H9 (cell line): ENCODE measurements around the gene CLPX. TPM values are rescaled to one million over a fixed set of nuclear protein-coding genes. Genes with fewer than 3 reads are reported as not detected.

Experiments used
- DNase-seq: peaks from one replicate; pipeline ENCODE4 v3.0.0-alpha.2; 2017
- H2AFZ ChIP-seq: one replicate; pipeline ENCODE4 v1.6.1; 2013; ENCODE audit warnings: mild to moderate bottlenecking, low read length, control low read depth, moderate library complexity
- H2AK5ac ChIP-seq: 2 replicates; pipeline ENCODE4 v1.6.1; 2013; ENCODE audit warnings: low read length, control low read depth, mixed read lengths; ENCODE audit not compliant: insufficient read length
- H2BK120ac ChIP-seq: one replicate; pipeline ENCODE4 v1.6.1; 2013; ENCODE audit warnings: low read depth, mild to moderate bottlenecking, low read length, control low read depth, inconsistent platforms; ENCODE audit not compliant: poor library complexity, severe bottlenecking
- H2BK12ac ChIP-seq: 2 replicates; pipeline ENCODE4 v1.6.1; 2013; ENCODE audit warnings: low read length, control low read depth, mixed read lengths, low read depth; ENCODE audit not compliant: insufficient read length
- H2BK15ac ChIP-seq: 2 replicates; pipeline ENCODE4 v1.6.1; 2013; ENCODE audit warnings: low read depth, low read length, control low read depth
- H2BK20ac ChIP-seq: one replicate; pipeline ENCODE4 v1.6.1; 2013; ENCODE audit warnings: low read depth, mild to moderate bottlenecking, low read length, control low read depth, inconsistent platforms; ENCODE audit not compliant: poor library complexity, severe bottlenecking
- H2BK5ac ChIP-seq: 2 replicates; pipeline ENCODE4 v1.6.1; 2013; ENCODE audit warnings: low read length, control low read depth, mixed read lengths; ENCODE audit not compliant: insufficient read length
- H3K14ac ChIP-seq: 2 replicates; pipeline ENCODE4 v1.6.1; 2013; ENCODE audit warnings: low read length, control low read depth; ENCODE audit not compliant: insufficient read depth
- H3K18ac ChIP-seq: 2 replicates; pipeline ENCODE4 v1.6.1; 2013; ENCODE audit warnings: low read depth, mild to moderate bottlenecking, mixed read lengths, low read length, control low read depth; ENCODE audit not compliant: insufficient read length
- H3K23ac ChIP-seq: 2 replicates; pipeline ENCODE4 v1.6.1; 2013; ENCODE audit warnings: low read length, control low read depth, mixed read lengths, low read depth; ENCODE audit not compliant: insufficient read length
- H3K23me2 ChIP-seq: 2 replicates; pipeline ENCODE4 v1.6.1; 2013; ENCODE audit warnings: low read depth, mild to moderate bottlenecking, mixed read lengths, low read length, control low read depth; ENCODE audit not compliant: insufficient read length, poor library complexity, severe bottlenecking
- H3K27ac ChIP-seq: 2 replicates; pipeline ENCODE4 v1.5.1; 2013; ENCODE audit warnings: low read length, control low read depth, mixed read lengths, low read depth; ENCODE audit not compliant: insufficient read length
- H3K27me3 ChIP-seq: 2 replicates; pipeline ENCODE4 v1.6.1; 2013; ENCODE audit warnings: low read length, control low read depth, inconsistent platforms; ENCODE audit not compliant: insufficient read depth
- H3K4ac ChIP-seq: 2 replicates; pipeline ENCODE4 v1.6.1; 2013; ENCODE audit warnings: low read depth, mild to moderate bottlenecking, control low read depth, inconsistent platforms, low read length, moderate library complexity
- H3K4me1 ChIP-seq: 2 replicates; pipeline ENCODE4 v1.6.1; 2013; ENCODE audit warnings: low read length, control low read depth, inconsistent platforms; ENCODE audit not compliant: insufficient read depth
- H3K4me2 ChIP-seq: 2 replicates; pipeline ENCODE4 v1.6.1; 2013; ENCODE audit warnings: low read length, control low read depth, mixed read lengths; ENCODE audit not compliant: insufficient read length, insufficient read depth
- H3K56ac ChIP-seq: 2 replicates; pipeline ENCODE4 v1.6.1; 2013; ENCODE audit warnings: low read depth, mild to moderate bottlenecking, mixed read lengths, low read length, control low read depth; ENCODE audit not compliant: insufficient read length
- H3K79me1 ChIP-seq: 2 replicates; pipeline ENCODE4 v1.6.1; 2013; ENCODE audit warnings: low read depth, mild to moderate bottlenecking, moderate library complexity, low read length, control low read depth, inconsistent platforms; ENCODE audit not compliant: insufficient read depth, poor library complexity, severe bottlenecking
- H3K79me2 ChIP-seq: 2 replicates; pipeline ENCODE4 v1.6.1; 2013; ENCODE audit warnings: low read length, control low read depth, inconsistent platforms; ENCODE audit not compliant: insufficient read depth
- H3K9ac ChIP-seq: 2 replicates; pipeline ENCODE4 v1.6.1; 2013; ENCODE audit warnings: low read length, control low read depth, mixed read lengths; ENCODE audit not compliant: insufficient read length; ENCODE audit errors: extremely low read depth
- H3K9me3 ChIP-seq: one replicate; pipeline ENCODE4 v1.6.1; 2013; ENCODE audit warnings: low read depth, low read length, inconsistent platforms; ENCODE audit not compliant: control insufficient read depth
- H3T11ph ChIP-seq: one replicate; pipeline ENCODE4 v1.6.1; 2013; ENCODE audit warnings: mild to moderate bottlenecking, low read length, control low read depth, inconsistent platforms
- H4K20me1 ChIP-seq: one replicate; pipeline ENCODE4 v1.6.1; 2013; ENCODE audit not compliant: control insufficient read depth, insufficient read length, insufficient read depth
- H4K5ac ChIP-seq: 2 replicates; pipeline ENCODE4 v1.6.1; 2013; ENCODE audit warnings: low read depth, mild to moderate bottlenecking, mixed read lengths, low read length, control low read depth; ENCODE audit not compliant: insufficient read length
- H4K8ac ChIP-seq: replicated peaks from 2 replicates; pipeline ENCODE4 v1.6.1; 2013; ENCODE audit warnings: low read length, control low read depth, mixed read lengths, low read depth; ENCODE audit not compliant: insufficient read length
- H4K91ac ChIP-seq: 2 replicates; pipeline ENCODE4 v1.6.1; 2013; ENCODE audit warnings: low read depth, mild to moderate bottlenecking, moderate library complexity, mixed read lengths, low read length, control low read depth; ENCODE audit not compliant: insufficient read length
- H3K27ac Mint-ChIP-seq, 3 experiments: 2 replicates in 2 of 3; 3 replicates in 1 of 3; pipeline ENCODE4 v1.8.0; 2020 to 2021; ENCODE audit warnings: mixed read lengths in 3 of 3, mild to moderate bottlenecking in 1 of 3, moderate library complexity in 1 of 3
- H3K27me3 Mint-ChIP-seq: 2 replicates; pipeline ENCODE4 v1.8.0; 2021; ENCODE audit warnings: low read depth, mild to moderate bottlenecking, moderate library complexity, mixed read lengths
- H3K36me3 Mint-ChIP-seq, 3 experiments: 2 replicates in 2 of 3; 3 replicates in 1 of 3; pipeline ENCODE4 v1.8.0; 2020 to 2021; ENCODE audit warnings: low read depth in 3 of 3, mixed read lengths in 3 of 3; ENCODE audit not compliant: insufficient read depth in 1 of 3
- H3K4me1 Mint-ChIP-seq, 2 experiments: 2 replicates each; pipeline ENCODE4 v1.8.0; 2020; ENCODE audit warnings: mixed read lengths in 2 of 2
- H3K4me3 Mint-ChIP-seq, 2 experiments: 2 replicates in 1 of 2; 3 replicates in 1 of 2; pipeline ENCODE4 v1.8.0; 2020 to 2021; ENCODE audit warnings: mild to moderate bottlenecking in 2 of 2, mixed read lengths in 2 of 2, moderate library complexity in 1 of 2
- H3K9me3 Mint-ChIP-seq, 2 experiments: 2 replicates in 1 of 2; 3 replicates in 1 of 2; pipeline ENCODE4 v1.8.0; 2020; ENCODE audit warnings: mild to moderate bottlenecking in 2 of 2, mixed read lengths in 2 of 2, moderate library complexity in 1 of 2
- CTCF ChIP-seq: fragments of 200-600 bp; sonication (generic); conservative IDR thresholded peaks from 3 replicates; pipeline ENCODE4 v1.8.0; 2021; ENCODE audit warnings: antibody characterized with exemption, mild to moderate bottlenecking
- WGBS: extraction: QIAGEN DNeasy Blood & Tissue Kit; methylation state at CpG from one replicate; pipeline ENCODE4 v1.1.7; 2013; ENCODE audit warnings: missing lambda C conversion rate, low lambda C conversion rate, mixed read lengths; ENCODE audit not compliant: insufficient read length; ENCODE audit errors: extremely low coverage; 5-methylcytosine and 5-hydroxymethylcytosine counted together
- total RNA-seq: library from RNA; stranded (reverse); gene quantifications from 2 replicates; pipeline ENCODE4 v1.2.1, GENCODE V29; 2021

The CLPX gene
- total RNA-seq, 1 experiment from 2014 or later = 55.8 TPM

- no peaks in the 10 kb centered on the region for H3K27me3 Mint-ChIP-seq
- H2BK15ac ChIP-seq = no peak overlapping the region
- no peak overlapping the region for H2BK20ac ChIP-seq
- peak overlapping the region; percentile 74 for H3K9ac ChIP-seq
- no peak overlapping the region for H2BK12ac ChIP-seq
- no peak overlapping the region for H4K91ac ChIP-seq
- no peak overlapping the region for H3K4ac ChIP-seq
- no peak for TF ChIP-seq CTCF
- H3K27ac Mint-ChIP-seq = peak overlapping the region; percentile 72 to 96 (median 96); a peak in 6 of 7 replicates
- no peak overlapping the region for H4K5ac ChIP-seq
- WGBS = no CpG with 5 or more reads among the region's 33 CpGs
- peaks cover 5 to 14% (median 10%) of the 10 kb centered on the region in 3 experiments; a peak in 6 of 7 replicates for H3K36me3 Mint-ChIP-seq
- peak; percentile 65 for DNase-seq
- no peak overlapping the region for H2AK5ac ChIP-seq
- H2BK120ac ChIP-seq = no peak overlapping the region
- H3K9me3 ChIP-seq = no peaks in the 10 kb centered on the region
- H3K4me3 Mint-ChIP-seq = peak overlapping the region; percentile 92 to 98
- H3K4me1 ChIP-seq = no peaks in the 10 kb centered on the region
- H3K4me1 Mint-ChIP-seq = peaks cover 15 to 19% of the 10 kb centered on the region in 2 experiments
- no peaks in the 10 kb centered on the region for H3K79me1 ChIP-seq
- H3T11ph ChIP-seq = no peak overlapping the region
- H4K8ac ChIP-seq = no peak overlapping the region
- peaks cover 5% of the 10 kb centered on the region for H3K23me2 ChIP-seq
- peak overlapping the region; percentile 61 for H3K4me2 ChIP-seq
- no peak overlapping the region for H2AFZ ChIP-seq
- H3K56ac ChIP-seq = no peak overlapping the region
- no peak overlapping the region for H3K23ac ChIP-seq
- no peak overlapping the region; the same call in none of the 2 replicates for H3K14ac ChIP-seq
- no peak overlapping the region for H3K18ac ChIP-seq
- no peak overlapping the region for H2BK5ac ChIP-seq
- no peaks in the 10 kb centered on the region for H3K27me3 ChIP-seq
- no peaks in the 10 kb centered on the region; a peak in 1 of 5 replicates for H3K9me3 Mint-ChIP-seq
- H3K27ac ChIP-seq = no peak overlapping the region
- H4K20me1 ChIP-seq = no peaks in the 10 kb centered on the region
- peaks cover 6% of the 10 kb centered on the region; the same call in 1 of the 2 replicates for H3K79me2 ChIP-seq
Observed at GRCh38 chr15:65184305-65184867, 756 bp downstream of the CLPX start.
